ENCODE data around the gene PODN.

DNA sequence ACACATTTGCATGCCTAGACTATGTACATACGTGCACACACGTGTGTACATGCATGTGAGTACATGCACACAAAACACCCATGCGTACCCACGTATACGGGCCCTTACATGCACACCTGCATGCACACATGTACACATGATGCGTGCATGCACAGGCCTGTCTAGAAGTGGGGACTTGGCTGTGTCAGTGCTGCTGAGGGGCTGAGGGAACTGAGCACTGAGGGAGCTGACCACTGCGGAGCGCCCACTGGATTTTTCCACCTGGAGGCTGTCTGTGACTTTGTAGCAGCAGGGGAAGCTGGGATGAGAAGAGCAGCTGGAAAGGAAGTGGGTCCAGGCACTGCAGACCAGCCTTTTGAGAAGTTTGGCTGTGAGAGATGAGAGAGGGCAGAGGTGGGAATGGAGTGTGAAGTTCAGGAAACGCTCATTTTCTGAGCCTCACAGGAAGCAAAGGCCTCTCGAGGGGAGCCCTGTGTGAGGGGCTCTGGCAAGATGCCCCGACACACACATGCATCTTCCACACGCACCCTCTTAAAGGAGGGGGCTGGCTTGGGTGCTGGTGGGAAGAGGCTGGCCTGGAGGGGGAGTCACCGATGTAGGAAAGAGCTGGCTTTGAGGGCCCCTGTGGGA, 20.9 kb downstream of the PODN start:
- TF ChIP-seq, protein P1, sequence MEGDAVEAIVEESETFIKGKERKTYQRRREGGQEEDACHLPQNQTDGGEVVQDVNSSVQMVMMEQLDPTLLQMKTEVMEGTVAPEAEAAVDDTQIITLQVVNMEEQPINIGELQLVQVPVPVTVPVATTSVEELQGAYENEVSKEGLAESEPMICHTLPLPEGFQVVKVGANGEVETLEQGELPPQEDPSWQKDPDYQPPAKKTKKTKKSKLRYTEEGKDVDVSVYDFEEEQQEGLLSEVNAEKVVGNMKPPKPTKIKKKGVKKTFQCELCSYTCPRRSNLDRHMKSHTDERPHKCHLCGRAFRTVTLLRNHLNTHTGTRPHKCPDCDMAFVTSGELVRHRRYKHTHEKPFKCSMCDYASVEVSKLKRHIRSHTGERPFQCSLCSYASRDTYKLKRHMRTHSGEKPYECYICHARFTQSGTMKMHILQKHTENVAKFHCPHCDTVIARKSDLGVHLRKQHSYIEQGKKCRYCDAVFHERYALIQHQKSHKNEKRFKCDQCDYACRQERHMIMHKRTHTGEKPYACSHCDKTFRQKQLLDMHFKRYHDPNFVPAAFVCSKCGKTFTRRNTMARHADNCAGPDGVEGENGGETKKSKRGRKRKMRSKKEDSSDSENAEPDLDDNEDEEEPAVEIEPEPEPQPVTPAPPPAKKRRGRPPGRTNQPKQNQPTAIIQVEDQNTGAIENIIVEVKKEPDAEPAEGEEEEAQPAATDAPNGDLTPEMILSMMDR (IDR thresholded peaks at IDR 0.05): no peak
- TF ChIP-seq EP300 (IDR thresholded peaks at IDR 0.05) (no peak), POLR2AphosphoS5 (IDR thresholded peaks at IDR 0.05) (no peak)

All from stomach (tissue), 4 donors.